ENCODE data around the gene EFCC1. TPM values are rescaled to one million over a fixed set of nuclear protein-coding genes. Genes with fewer than 3 reads are reported as not detected.

The EFCC1 gene
- total RNA-seq, 1 experiment from 2014 or later = not detected

GRCh38 chr3:129031476-129032215 lies 30.5 kb downstream of the EFCC1 start:
- DNase-seq (ENCODE audit: low read depth) = no peak

GRCh38 chr3:129032716-129033115 lies 31.6 kb downstream of the EFCC1 start:
- DNase-seq (ENCODE audit: low read depth) = no peak

DNA sequence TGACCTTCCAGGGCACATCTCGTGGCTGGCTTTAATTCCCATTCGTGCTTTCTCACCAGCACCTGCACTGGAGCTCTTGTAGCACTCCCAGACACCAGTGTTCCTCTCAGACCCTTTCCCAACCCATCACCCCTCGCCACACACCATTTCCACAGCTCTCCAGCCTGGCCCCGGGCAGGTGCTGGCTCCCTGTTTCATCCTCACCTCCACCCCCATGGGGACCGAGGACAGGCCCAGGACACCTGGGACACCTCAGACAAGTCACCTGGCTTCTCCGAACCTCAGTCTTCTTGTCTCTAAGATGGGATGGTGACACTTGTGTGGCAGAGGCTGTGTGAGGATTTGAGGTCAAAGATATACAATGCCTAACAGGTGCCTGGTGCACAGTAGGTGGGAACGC lies 32.0 kb downstream of the EFCC1 start:
- no peak for DNase-seq (ENCODE audit: low read depth)

GRCh38 chr3:129033633-129034321 lies 32.7 kb downstream of the EFCC1 start:
- DNase-seq (ENCODE audit: low read depth) = no peak

DNA sequence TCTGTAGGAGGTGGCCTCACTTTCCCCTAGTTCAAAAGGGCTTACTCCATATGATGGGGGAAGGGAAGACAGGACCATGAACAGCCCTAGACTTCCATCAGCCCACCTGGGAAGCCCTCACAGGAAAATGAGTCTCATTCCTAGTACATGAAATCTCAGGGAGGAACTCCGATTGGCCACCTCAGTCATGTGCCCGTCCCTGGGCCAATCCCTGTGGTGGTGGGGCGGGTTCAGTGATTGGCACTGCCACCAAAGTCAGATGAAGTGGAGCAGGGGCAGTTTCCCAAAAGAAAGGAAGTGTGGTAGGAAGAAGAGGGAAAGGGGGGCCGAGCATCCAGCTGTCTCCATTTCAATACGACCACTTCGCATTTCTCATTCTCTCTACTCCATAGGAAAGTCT lies 33.5 kb downstream of the EFCC1 start:
- DNase-seq (ENCODE audit: low read depth) = no peak

DNA sequence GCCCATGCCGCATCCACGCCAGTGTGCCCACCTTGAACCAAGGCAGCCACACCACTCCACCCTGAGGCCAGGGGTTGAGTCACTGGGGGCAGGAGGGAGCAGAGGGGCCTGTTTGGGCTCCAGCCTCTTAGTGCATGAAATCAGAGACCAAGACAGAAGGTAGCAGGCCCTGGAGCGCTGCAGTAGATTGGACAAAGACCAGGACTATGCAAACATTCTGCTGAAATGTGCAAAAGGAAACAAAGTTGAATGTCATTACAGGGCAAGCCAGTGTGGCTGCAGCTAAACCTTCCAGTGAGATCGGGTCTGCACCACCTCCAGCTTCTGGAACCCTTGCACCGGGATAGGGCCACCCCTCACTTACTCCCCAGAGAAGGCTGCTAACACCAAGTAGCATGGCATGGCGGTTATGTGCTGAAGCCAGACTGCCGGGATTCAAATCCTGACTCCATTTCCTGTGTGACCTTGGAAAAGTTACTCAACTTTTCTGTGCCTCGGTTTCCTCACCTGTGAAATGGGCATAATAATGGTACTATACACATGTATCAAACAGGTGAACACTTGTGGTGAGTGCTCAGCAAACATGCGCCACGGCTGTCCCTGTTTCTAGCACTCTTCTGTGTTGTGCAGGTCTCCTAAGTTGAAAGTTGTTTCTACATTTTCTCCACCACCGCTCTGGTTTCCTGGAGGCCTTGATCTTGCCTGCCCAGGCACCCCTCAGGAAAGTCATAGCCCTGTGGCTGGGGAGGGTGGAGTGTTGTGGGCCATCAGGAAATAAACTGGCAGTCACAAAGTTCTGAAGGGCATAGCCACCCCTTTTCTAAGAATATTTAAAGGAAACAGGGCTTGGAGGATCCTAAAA lies 34.5 kb downstream of the EFCC1 start:
- no peak for DNase-seq (ENCODE audit: low read depth)

- DNase-seq (ENCODE audit: low read depth) = no peak
Observed at GRCh38 chr3:129036222-129037092, 35.4 kb downstream of the EFCC1 start.

- DNase-seq (ENCODE audit: low read depth) = no peak
Observed at GRCh38 chr3:129037093-129037419, 36.0 kb downstream of the EFCC1 start.

DNA sequence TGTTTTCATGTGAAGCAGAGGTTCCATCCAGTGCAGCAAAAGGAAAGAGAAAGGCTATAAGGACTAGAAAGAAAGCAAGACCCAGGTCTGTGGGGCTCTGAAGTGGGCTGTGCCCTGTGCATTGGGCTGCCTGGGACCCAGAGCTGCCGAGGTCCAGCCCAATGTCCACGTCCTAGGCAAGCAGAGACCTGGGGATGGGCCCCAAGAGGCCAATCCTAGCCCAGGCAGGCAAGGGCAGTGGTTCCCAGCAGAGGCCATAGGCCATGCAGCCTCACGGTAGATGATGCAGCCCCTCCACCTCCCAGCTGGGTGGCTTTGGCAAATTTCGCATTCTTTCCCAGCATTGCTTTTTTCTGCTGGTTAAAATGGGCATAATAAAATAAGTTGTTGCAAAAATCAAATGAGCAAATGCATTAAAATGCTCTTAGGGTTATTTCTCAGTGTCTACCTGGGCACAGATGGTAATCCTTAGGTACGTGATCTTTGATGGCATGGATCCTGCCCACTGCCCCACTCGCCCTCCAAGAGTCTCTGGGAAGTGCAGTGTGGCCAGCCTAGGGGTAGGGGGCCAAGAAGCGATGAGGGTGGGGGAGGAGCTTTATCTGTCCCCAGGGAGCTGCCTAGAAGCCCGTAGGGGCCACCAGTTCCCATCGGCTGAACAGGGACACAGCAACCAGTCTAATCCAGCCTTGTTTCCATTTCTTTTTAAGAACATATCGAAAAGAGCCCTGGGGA lies 37.2 kb downstream of the EFCC1 start:
- no peak for DNase-seq (ENCODE audit: low read depth)

GRCh38 chr3:129039271-129040038 lies 38.4 kb downstream of the EFCC1 start:
- DNase-seq (ENCODE audit: low read depth) = no peak

GRCh38 chr3:129040039-129040336 lies 38.9 kb downstream of the EFCC1 start:
- no peak for DNase-seq (ENCODE audit: low read depth)

DNA sequence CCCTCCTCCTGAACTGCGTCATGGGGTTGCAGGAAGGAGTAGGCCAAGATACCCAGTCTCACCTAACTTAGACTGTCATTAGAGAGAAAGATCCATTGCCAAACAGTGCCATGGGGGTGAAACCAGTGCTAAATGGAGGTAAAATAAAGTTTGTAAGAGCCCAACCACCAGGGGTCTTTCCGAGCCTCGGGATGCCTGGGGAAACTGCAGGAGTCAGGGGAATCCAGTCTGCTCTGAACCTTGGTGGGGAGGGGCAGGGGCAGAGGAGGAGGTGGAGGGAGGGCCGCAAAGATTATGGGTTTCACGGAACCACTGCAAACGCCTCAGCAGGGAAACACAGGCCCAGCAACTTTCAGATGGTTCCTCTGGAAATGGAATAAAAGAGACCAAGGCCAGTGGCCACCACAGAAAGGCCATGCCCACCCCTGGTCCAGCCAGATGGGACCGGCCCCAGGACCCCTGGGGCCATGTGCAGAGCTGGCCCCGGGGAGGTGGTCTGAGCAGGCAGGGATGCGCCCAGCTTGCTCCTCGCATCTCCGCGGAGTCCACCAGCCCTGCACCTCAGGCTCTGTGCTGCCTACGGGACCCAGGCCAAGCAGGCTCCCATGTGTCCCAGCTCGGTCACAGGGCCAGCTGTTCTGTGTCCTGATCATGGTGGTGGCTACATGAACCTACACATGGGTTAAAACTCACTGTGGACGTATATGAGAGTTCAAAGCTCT lies 39.6 kb downstream of the EFCC1 start:
- DNase-seq (ENCODE audit: low read depth) = no peak

GRCh38 chr3:129045675-129046036 lies 44.6 kb downstream of the EFCC1 start:
- DNase-seq (ENCODE audit: low read depth) = no peak

- no peak for DNase-seq (ENCODE audit: low read depth)
Observed at GRCh38 chr3:129046037-129046731, 45.1 kb downstream of the EFCC1 start.

GRCh38 chr3:129046732-129047552 lies 45.8 kb downstream of the EFCC1 start:
- no peak for DNase-seq (ENCODE audit: low read depth)

GRCh38 chr3:129047553-129047839 lies 46.4 kb downstream of the EFCC1 start:
- no peak for DNase-seq (ENCODE audit: low read depth)

- DNase-seq (ENCODE audit: low read depth) = no peak
Observed at GRCh38 chr3:129050556-129051295, 49.6 kb downstream of the EFCC1 start.

All from HT1080 (cell line).